IMR-90 (cell line): ENCODE data around the gene CADM2. TPM values are rescaled to one million over a fixed set of nuclear protein-coding genes. Genes with fewer than 3 reads are reported as not detected.

ENCODE experiments used
- ATAC-seq: fragments of 200-7000 bp; cut with Tn5 transposase; 2 replicates; pipeline ENCODE4 v1.9.1; 2020; ENCODE audit warnings: low read depth, mild to moderate bottlenecking, moderate library complexity
- BruUV-seq: library from RNA; stranded (reverse); fragments of 400-500 nt; replicated peaks from 2 replicates; lab custom pipeline; 2021; lab: Mats Ljungman, UMichigan
- CTCF ChIA-PET: fragments of 300-600 bp; formaldehyde crosslinking; extraction: SDS; loops from one replicate; lab custom pipeline; 2021; ENCODE audit warnings: antibody characterized with exemption; lab: Yijun Ruan, JAX
- POLR2A ChIA-PET: fragments of 300-600 bp; sonication (Branson Sonifier 250); formaldehyde crosslinking; loops from one replicate; lab custom pipeline; 2022; ENCODE audit warnings: antibody characterized with exemption; ENCODE audit not compliant: unreplicated experiment; lab: Charles Lee
- DNase-seq: peaks from one replicate; pipeline ENCODE4 v3.0.0; 2013
- H2AFZ ChIP-seq: replicated peaks from 2 replicates; pipeline ENCODE3; 2013; ENCODE audit warnings: low read length, mild to moderate bottlenecking; ENCODE audit not compliant: poor library complexity
- H2AK5ac ChIP-seq: 2 replicates; pipeline ENCODE4 v1.6.1; 2013; ENCODE audit warnings: low read depth, low read length, inconsistent platforms
- H2AK9ac ChIP-seq: replicated peaks from 2 replicates; pipeline ENCODE3; 2013; ENCODE audit warnings: mild to moderate bottlenecking, low read depth, low read length, moderate library complexity; ENCODE audit not compliant: poor library complexity
- H2BK120ac ChIP-seq: 2 replicates; pipeline ENCODE4 v1.6.1; 2013; ENCODE audit warnings: low read depth, low read length, inconsistent platforms
- H2BK15ac ChIP-seq: 3 replicates; pipeline ENCODE4 v1.6.1; 2013; ENCODE audit warnings: low read depth, low read length, inconsistent platforms
- H2BK20ac ChIP-seq: 2 replicates; pipeline ENCODE4 v1.6.1; 2013; ENCODE audit warnings: low read depth, mild to moderate bottlenecking, inconsistent platforms, low read length, moderate library complexity
- H2BK5ac ChIP-seq: 2 replicates; pipeline ENCODE4 v1.6.1; 2013; ENCODE audit warnings: mild to moderate bottlenecking, low read depth, low read length, inconsistent platforms; ENCODE audit not compliant: poor library complexity, severe bottlenecking
- H3K14ac ChIP-seq: replicated peaks from 2 replicates; pipeline ENCODE4 v1.6.1; 2013; ENCODE audit warnings: low read depth, low read length, inconsistent platforms
- H3K18ac ChIP-seq: 2 replicates; pipeline ENCODE4 v1.6.1; 2013; ENCODE audit warnings: low read depth, low read length, control low read depth
- H3K23ac ChIP-seq: 2 replicates; pipeline ENCODE4 v1.6.1; 2013; ENCODE audit warnings: low read depth, low read length, inconsistent platforms
- H3K27ac ChIP-seq: 2 replicates; pipeline ENCODE4 v1.5.1; 2013; ENCODE audit warnings: mild to moderate bottlenecking, control low read depth, low read length; ENCODE audit not compliant: insufficient read depth
- H3K27me3 ChIP-seq: 2 replicates; pipeline ENCODE4 v1.6.1; 2013; ENCODE audit warnings: low read length; ENCODE audit not compliant: control insufficient read depth, insufficient read depth
- H3K36me3 ChIP-seq: 2 replicates; pipeline ENCODE4 v1.6.1; 2013; ENCODE audit warnings: low read length, mixed read lengths; ENCODE audit not compliant: control insufficient read depth, insufficient read depth
- H3K4ac ChIP-seq: 2 replicates; pipeline ENCODE4 v1.6.1; 2013; ENCODE audit warnings: low read depth, low read length, inconsistent platforms
- H3K4me1 ChIP-seq: 2 replicates; pipeline ENCODE4 v1.6.1; 2013; ENCODE audit warnings: low read length, mixed read lengths; ENCODE audit not compliant: control insufficient read depth, insufficient read depth
- H3K4me2 ChIP-seq: 2 replicates; pipeline ENCODE4 v1.6.1; 2013; ENCODE audit warnings: low read depth, mild to moderate bottlenecking, control low read depth, low read length, moderate library complexity
- H3K4me3 ChIP-seq: 2 replicates; pipeline ENCODE4 v1.5.1; 2013; ENCODE audit warnings: low read depth, mild to moderate bottlenecking, control low read depth, low read length, moderate library complexity; ENCODE audit not compliant: insufficient read depth
- H3K56ac ChIP-seq: 2 replicates; pipeline ENCODE4 v1.6.1; 2013; ENCODE audit warnings: low read length, inconsistent platforms; ENCODE audit not compliant: insufficient read depth; ENCODE audit errors: extremely low read depth
- H3K79me1 ChIP-seq, 2 experiments: 2 replicates each; pipeline ENCODE4 v1.6.1; 2013; ENCODE audit warnings: low read length in 2 of 2, inconsistent platforms in 1 of 2, low read depth in 1 of 2
- H3K9ac ChIP-seq: 2 replicates; pipeline ENCODE4 v1.6.1; 2013; ENCODE audit warnings: low read depth, low read length, control low read depth
- H3K9me1 ChIP-seq: 2 replicates; pipeline ENCODE4 v1.6.1; 2013; ENCODE audit warnings: low read length, inconsistent platforms; ENCODE audit not compliant: insufficient read depth
- H3K9me3 ChIP-seq: 2 replicates; pipeline ENCODE4 v1.6.1; 2013; ENCODE audit warnings: low read length; ENCODE audit not compliant: control insufficient read depth, insufficient read depth
- H4K20me1 ChIP-seq: 2 replicates; pipeline ENCODE4 v1.6.1; 2013; ENCODE audit warnings: low read length, inconsistent platforms; ENCODE audit not compliant: insufficient read depth
- H4K5ac ChIP-seq: 2 replicates; pipeline ENCODE4 v1.6.1; 2013; ENCODE audit warnings: mild to moderate bottlenecking, low read depth, low read length, control low read depth
- H4K8ac ChIP-seq, 2 experiments: 2 replicates each; pipeline ENCODE4 v1.6.1; 2013; ENCODE audit warnings: low read depth in 2 of 2, low read length in 2 of 2, control low read depth in 1 of 2, inconsistent platforms in 1 of 2
- H4K91ac ChIP-seq: 2 replicates; pipeline ENCODE4 v1.6.1; 2013; ENCODE audit warnings: low read depth, low read length, inconsistent platforms; ENCODE audit not compliant: insufficient read depth
- BHLHE40 ChIP-seq: fragments of 150-350 bp; IDR thresholded peaks from 2 replicates; pipeline ENCODE4 v1.6.1; 2016; ENCODE audit warnings: mild to moderate bottlenecking, low read depth, low read length
- CEBPB ChIP-seq: IDR thresholded peaks from 2 replicates; pipeline ENCODE4 v1.6.1; 2012; ENCODE audit warnings: low read depth, low read length, improper control_type of control experiment
- CHD1 ChIP-seq: IDR thresholded peaks from 2 replicates; pipeline ENCODE4 v1.6.1; 2012; ENCODE audit warnings: low read depth, low read length, improper control_type of control experiment
- FOS ChIP-seq: fragments of 150-350 bp; IDR thresholded peaks from 2 replicates; pipeline ENCODE4 v1.6.1; 2016; ENCODE audit warnings: low read depth, low read length
- MAFK ChIP-seq: IDR thresholded peaks from 2 replicates; pipeline ENCODE4 v1.6.1; 2012; ENCODE audit warnings: low read depth, low read length, improper control_type of control experiment
- MAZ ChIP-seq: IDR thresholded peaks from 2 replicates; pipeline ENCODE4 v1.6.1; 2012; ENCODE audit warnings: low read depth, mild to moderate bottlenecking, low read length, improper control_type of control experiment, moderate library complexity, borderline replicate concordance
- NFE2L2 ChIP-seq: fragments of 150-350 bp; IDR thresholded peaks from 2 replicates; pipeline ENCODE4 v1.6.1; 2016; ENCODE audit warnings: low read depth, mild to moderate bottlenecking, low read length
- POLR2A ChIP-seq: IDR thresholded peaks from 2 replicates; pipeline ENCODE4 v1.6.1; 2012; ENCODE audit warnings: mild to moderate bottlenecking, low read depth, low read length
- RAD21 ChIP-seq: IDR thresholded peaks from 2 replicates; pipeline ENCODE4 v1.6.1; 2012; ENCODE audit warnings: low read length, improper control_type of control experiment
- RCOR1 ChIP-seq: IDR thresholded peaks from 2 replicates; pipeline ENCODE4 v1.6.1; 2012; ENCODE audit warnings: mild to moderate bottlenecking, low read length, improper control_type of control experiment; ENCODE audit not compliant: insufficient replicate concordance
- RFX5 ChIP-seq: IDR thresholded peaks from 2 replicates; pipeline ENCODE4 v1.8.0; 2012; ENCODE audit warnings: low read depth, mild to moderate bottlenecking, low read length, moderate library complexity
- SMC3 ChIP-seq: fragments of 150-350 bp; IDR thresholded peaks from 2 replicates; pipeline ENCODE4 v1.6.1; 2016; ENCODE audit warnings: low read depth, mild to moderate bottlenecking, antibody characterized with exemption, low read length, moderate library complexity
- WGBS, 2 experiments: methylation state at CpG; one replicate each; pipeline versions ENCODE4 v1.1.5 to v1.1.7; 2013; ENCODE audit warnings: missing lambda C conversion rate in 2 of 2; ENCODE audit not compliant: insufficient read length in 1 of 2; ENCODE audit errors: extremely low coverage in 2 of 2; 5-methylcytosine and 5-hydroxymethylcytosine counted together
- dilution Hi-C: fragments of 300-500 bp; cut with HindIII; formaldehyde crosslinking; loops from one replicate; pipeline ENCODE4 v1.14.3; 2018; ENCODE audit warnings: low sequenced_read_pairs; ENCODE audit not compliant: unreplicated experiment
- in situ Hi-C: fragments of 300-500 bp; cut with MboI; formaldehyde crosslinking; loops from 3 replicates; pipeline ENCODE4 v1.14.3; 2019; ENCODE audit warnings: low sequenced_read_pairs, inconsistent platforms, mixed read lengths
- intact Hi-C: fragments of 100-400 bp; cut with micrococcal nuclease; formaldehyde crosslinking; loops from 2 replicates; pipeline ENCODE4 v1.10.0; 2022
- polyA plus RNA-seq, 3 experiments: library from polyadenylated mRNA; depleted of rRNA; stranded (reverse); fragments of >200 nt; gene quantifications; 2 replicates each; pipeline ENCODE4 v1.2.3, GENCODE V29; 2012; ENCODE audit warnings: low replicate concordance in 1 of 3
- total RNA-seq: library from RNA; depleted of rRNA; stranded (reverse); fragments of >200 nt; gene quantifications from 2 replicates; pipeline ENCODE4 v1.2.3, GENCODE V29; 2012
- TF ChIP-seq, protein P1 (sequence below): conservative IDR thresholded peaks from 2 replicates; pipeline ENCODE4 v1.5.1; 2012; ENCODE audit warnings: mild to moderate bottlenecking, low read depth, low read length, improper control_type of control experiment
- TF ChIP-seq, protein P2 (sequence below): fragments of 150-350 bp; IDR thresholded peaks from 2 replicates; pipeline ENCODE4 v1.6.1; 2017; ENCODE audit warnings: mild to moderate bottlenecking, antibody characterized with exemption, low read length, low read depth
- TF ChIP-seq, protein P3 (sequence below): fragments of 150-350 bp; IDR thresholded peaks from 2 replicates; pipeline ENCODE4 v1.6.1; 2016; ENCODE audit warnings: low read depth, mild to moderate bottlenecking, low read length, moderate library complexity, borderline replicate concordance

CADM2 gene
- total and polyA plus RNA-seq, 2 of the 4 experiments (the other 2 are of a cell fraction), result not detected

DNA sequence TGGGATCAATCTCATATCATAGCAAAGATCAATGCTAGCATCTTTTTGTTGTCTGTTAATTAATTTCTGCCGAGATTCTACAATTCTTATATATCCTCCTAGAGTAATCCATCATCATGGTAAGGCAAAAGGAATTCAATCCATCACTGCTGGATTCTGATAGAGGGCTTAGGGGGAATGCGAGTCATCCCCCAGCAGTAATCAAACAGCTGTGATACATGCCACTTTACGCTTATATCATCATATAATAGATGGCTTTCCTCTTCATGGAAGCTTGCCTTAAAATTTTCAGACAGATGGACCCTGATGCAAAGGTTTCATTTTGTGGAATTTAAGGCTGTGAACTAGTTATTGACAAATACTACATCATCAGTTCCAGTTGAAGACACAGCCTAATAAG is 645.9 kb downstream of the CADM2 start:
- POLR2A ChIA-PET, result no interaction called here
- dilution Hi-C loops, result no loop called here
- H3K27ac ChIP-seq, result no peak overlapping the region

More for the DNA sequence above, 645.9 kb downstream of the CADM2 start:
- Histone ChIP-seq H3K56ac (no peak overlapping the region), H2BK15ac (no peak overlapping the region), H3K9ac (no peak overlapping the region), H3K4ac (no peak overlapping the region), H2BK120ac (no peak overlapping the region), H4K91ac (no peak overlapping the region), H2BK5ac (no peak overlapping the region), H3K18ac (no peak overlapping the region), H3K14ac (no peak overlapping the region), H3K4me2 (no peak overlapping the region), H3K9me3 (no peaks in the 10 kb centered on the region), H3K9me1 (no peaks in the 10 kb centered on the region), H2BK20ac (no peak overlapping the region), H3K36me3 (no peaks in the 10 kb centered on the region), H3K23ac (no peak overlapping the region), H4K5ac (no peak overlapping the region), H3K4me1 (no peaks in the 10 kb centered on the region), H2AK9ac (no peak overlapping the region), H2AK5ac (no peak overlapping the region), H3K79me1 (no peaks in the 10 kb centered on the region), H3K27me3 (no peaks in the 10 kb centered on the region), H2AFZ (no peak overlapping the region), H4K20me1 (no peaks in the 10 kb centered on the region), H3K4me3 (no peak overlapping the region), H4K8ac (no peak overlapping the region)
- intact Hi-C loops (no loop called here), in situ Hi-C loops (no loop called here)
- TF ChIP-seq BHLHE40 (no peak), RFX5 (no peak), MAFK (no peak), CHD1 (no peak), NFE2L2 (no peak), MAZ (no peak), SMC3 (no peak), CEBPB (no peak), RAD21 (no peak), POLR2A (no peak), RCOR1 (no peak), FOS (no peak)
- TF ChIP-seq, protein P1, sequence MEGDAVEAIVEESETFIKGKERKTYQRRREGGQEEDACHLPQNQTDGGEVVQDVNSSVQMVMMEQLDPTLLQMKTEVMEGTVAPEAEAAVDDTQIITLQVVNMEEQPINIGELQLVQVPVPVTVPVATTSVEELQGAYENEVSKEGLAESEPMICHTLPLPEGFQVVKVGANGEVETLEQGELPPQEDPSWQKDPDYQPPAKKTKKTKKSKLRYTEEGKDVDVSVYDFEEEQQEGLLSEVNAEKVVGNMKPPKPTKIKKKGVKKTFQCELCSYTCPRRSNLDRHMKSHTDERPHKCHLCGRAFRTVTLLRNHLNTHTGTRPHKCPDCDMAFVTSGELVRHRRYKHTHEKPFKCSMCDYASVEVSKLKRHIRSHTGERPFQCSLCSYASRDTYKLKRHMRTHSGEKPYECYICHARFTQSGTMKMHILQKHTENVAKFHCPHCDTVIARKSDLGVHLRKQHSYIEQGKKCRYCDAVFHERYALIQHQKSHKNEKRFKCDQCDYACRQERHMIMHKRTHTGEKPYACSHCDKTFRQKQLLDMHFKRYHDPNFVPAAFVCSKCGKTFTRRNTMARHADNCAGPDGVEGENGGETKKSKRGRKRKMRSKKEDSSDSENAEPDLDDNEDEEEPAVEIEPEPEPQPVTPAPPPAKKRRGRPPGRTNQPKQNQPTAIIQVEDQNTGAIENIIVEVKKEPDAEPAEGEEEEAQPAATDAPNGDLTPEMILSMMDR, result no peak
- TF ChIP-seq, protein P2, sequence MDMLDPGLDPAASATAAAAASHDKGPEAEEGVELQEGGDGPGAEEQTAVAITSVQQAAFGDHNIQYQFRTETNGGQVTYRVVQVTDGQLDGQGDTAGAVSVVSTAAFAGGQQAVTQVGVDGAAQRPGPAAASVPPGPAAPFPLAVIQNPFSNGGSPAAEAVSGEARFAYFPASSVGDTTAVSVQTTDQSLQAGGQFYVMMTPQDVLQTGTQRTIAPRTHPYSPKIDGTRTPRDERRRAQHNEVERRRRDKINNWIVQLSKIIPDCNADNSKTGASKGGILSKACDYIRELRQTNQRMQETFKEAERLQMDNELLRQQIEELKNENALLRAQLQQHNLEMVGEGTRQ, result no peak
- TF ChIP-seq, protein P3, sequence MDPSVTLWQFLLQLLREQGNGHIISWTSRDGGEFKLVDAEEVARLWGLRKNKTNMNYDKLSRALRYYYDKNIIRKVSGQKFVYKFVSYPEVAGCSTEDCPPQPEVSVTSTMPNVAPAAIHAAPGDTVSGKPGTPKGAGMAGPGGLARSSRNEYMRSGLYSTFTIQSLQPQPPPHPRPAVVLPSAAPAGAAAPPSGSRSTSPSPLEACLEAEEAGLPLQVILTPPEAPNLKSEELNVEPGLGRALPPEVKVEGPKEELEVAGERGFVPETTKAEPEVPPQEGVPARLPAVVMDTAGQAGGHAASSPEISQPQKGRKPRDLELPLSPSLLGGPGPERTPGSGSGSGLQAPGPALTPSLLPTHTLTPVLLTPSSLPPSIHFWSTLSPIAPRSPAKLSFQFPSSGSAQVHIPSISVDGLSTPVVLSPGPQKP, result no peak
- no peak for DNase-seq
- WGBS, 2 experiments, result no CpG with 5 or more reads among the region's 3 CpGs
- ATAC-seq, result no peak
- CTCF ChIA-PET, result no interaction called here
- no TSS peak for BruUV-seq
